Vagina (tissue), 2 donors: Measurements from ENCODE around the gene MPST. TPM values are rescaled to one million over a fixed set of nuclear protein-coding genes. Genes with fewer than 3 reads are reported as not detected.

Experiments
- DNase-seq, 2 donors: peaks; one replicate each; pipeline ENCODE4 v3.0.0-alpha.2; 2017; ENCODE audit errors: extremely low spot score in 2 of 2
- H3K27ac ChIP-seq: fragments of 200-600 bp; sonication (generic); one replicate; pipeline ENCODE4 v1.5.1; 2019
- H3K27me3 ChIP-seq: fragments of 200-600 bp; sonication (generic); one replicate; pipeline ENCODE4 v1.5.1; 2019
- H3K36me3 ChIP-seq, 2 donors: fragments of 200-600 bp; sonication (generic); one replicate each; pipeline ENCODE4 v1.5.1; 2017 to 2019
- H3K4me1 ChIP-seq: fragments of 200-600 bp; sonication (generic); one replicate; pipeline ENCODE4 v1.5.1; 2019
- H3K4me3 ChIP-seq, 2 donors: fragments of 200-600 bp; sonication (generic); 1 replicate in 1 of 2; 2 replicates in 1 of 2; pipeline ENCODE4 v1.5.1; 2016 to 2019
- H3K9me3 ChIP-seq: fragments of 200-600 bp; sonication (generic); one replicate; pipeline ENCODE4 v1.5.1; 2019
- CTCF ChIP-seq, 3 experiments: fragments of 450-650 bp in 2 of 3; fragments of 200-600 bp in 1 of 3; sonication (generic) in 1 of 3; IDR thresholded peaks; one replicate each; pipeline ENCODE4 v1.5.1; 2017 to 2019; ENCODE audit warnings: antibody characterized with exemption in 3 of 3, mild to moderate bottlenecking in 2 of 3, moderate library complexity in 2 of 3
- POLR2A ChIP-seq, 2 donors: fragments of 450-650 bp; IDR thresholded peaks; one replicate each; pipeline ENCODE4 v1.6.1; 2017; ENCODE audit warnings: antibody characterized with exemption in 2 of 2, mild to moderate bottlenecking in 2 of 2, moderate library complexity in 2 of 2
- POLR2AphosphoS5 ChIP-seq, 2 donors: sonication (generic); formaldehyde crosslinking; IDR thresholded peaks; one replicate each; pipeline ENCODE4 v1.9.0; 2017; ENCODE audit warnings: antibody characterized with exemption in 2 of 2, mild to moderate bottlenecking in 2 of 2, low read depth in 1 of 2; ENCODE audit not compliant: insufficient read depth in 1 of 2
- intact Hi-C: fragments of 100-400 bp; cut with DNase I; formaldehyde crosslinking; loops from one replicate; pipeline ENCODE4 v1.15.1; 2023
- total RNA-seq: library from RNA; depleted of rRNA; stranded (reverse); fragments of >200 nt; gene quantifications from one replicate; pipeline ENCODE4 v1.2.3, GENCODE V29; 2016

MPST gene
- total RNA-seq, 1 donor from 2014 or later: 126 TPM

GRCh38 chr22:37007651-37008050 is 11.9 kb upstream of the MPST start:
- H3K27ac ChIP-seq: no peak overlapping the region
- DNase-seq: no peak
- no peaks in the 10 kb centered on the region for H3K4me1 ChIP-seq
- H3K27me3 ChIP-seq: no peaks in the 10 kb centered on the region
- H3K4me3 ChIP-seq: no peak overlapping the region
- no peaks in the 10 kb centered on the region for H3K9me3 ChIP-seq
- intact Hi-C loops: no loop called here
- no peaks in the 10 kb centered on the region for H3K36me3 ChIP-seq
- TF ChIP-seq POLR2AphosphoS5 (IDR thresholded peaks at IDR 0.05; ENCODE audit: insufficient read depth in 1 of 2, low read depth in 1 of 2): no peak
- TF ChIP-seq CTCF (IDR thresholded peaks at IDR 0.05): no peak
- no peak for TF ChIP-seq POLR2A (IDR thresholded peaks at IDR 0.05)

- DNase-seq: no peak
- H3K36me3 ChIP-seq: no peaks in the 10 kb centered on the region
- no peak for TF ChIP-seq POLR2A (IDR thresholded peaks at IDR 0.05)
- TF ChIP-seq POLR2AphosphoS5 (IDR thresholded peaks at IDR 0.05; ENCODE audit: insufficient read depth in 1 of 2, low read depth in 1 of 2): no peak
- no peak for TF ChIP-seq CTCF (IDR thresholded peaks at IDR 0.05)
- intact Hi-C loops: no loop called here
- no peaks in the 10 kb centered on the region for H3K4me1 ChIP-seq
- H3K4me3 ChIP-seq: no peak overlapping the region
- no peaks in the 10 kb centered on the region for H3K27me3 ChIP-seq
- no peak overlapping the region for H3K27ac ChIP-seq
- H3K9me3 ChIP-seq: no peaks in the 10 kb centered on the region
Measured at GRCh38 chr22:37008365-37008764, 11.2 kb upstream of the MPST start.

GRCh38 chr22:37009490-37009889 is 10.1 kb upstream of the MPST start:
- TF ChIP-seq CTCF (IDR thresholded peaks at IDR 0.05): no peak
- TF ChIP-seq POLR2A (IDR thresholded peaks at IDR 0.05): no peak
- no peak for TF ChIP-seq POLR2AphosphoS5 (IDR thresholded peaks at IDR 0.05; ENCODE audit: insufficient read depth in 1 of 2, low read depth in 1 of 2)
- H3K4me1 ChIP-seq: peaks cover 5% of the 10 kb centered on the region
- no peak overlapping the region for H3K27ac ChIP-seq
- DNase-seq: no peak
- intact Hi-C loops: no loop called here
- no peaks in the 10 kb centered on the region for H3K27me3 ChIP-seq
- H3K9me3 ChIP-seq: no peaks in the 10 kb centered on the region
- H3K4me3 ChIP-seq: no peak overlapping the region
- H3K36me3 ChIP-seq: no peaks in the 10 kb centered on the region

- TF ChIP-seq CTCF (IDR thresholded peaks at IDR 0.05): no peak
- no peaks in the 10 kb centered on the region for H3K36me3 ChIP-seq
- H3K4me3 ChIP-seq: no peak overlapping the region
- no peaks in the 10 kb centered on the region for H3K9me3 ChIP-seq
- no peaks in the 10 kb centered on the region for H3K27me3 ChIP-seq
- DNase-seq: no peak
- no peak overlapping the region for H3K27ac ChIP-seq
- H3K4me1 ChIP-seq: peaks cover 12% of the 10 kb centered on the region
- intact Hi-C loops: no loop called here
Measured at GRCh38 chr22:37010174-37010573, 9.4 kb upstream of the MPST start.

- H3K27ac ChIP-seq: no peak overlapping the region
Measured at GRCh38 chr22:37010976-37011375, 8.6 kb upstream of the MPST start.

More at GRCh38 chr22:37010976-37011375, 8.6 kb upstream of the MPST start:
- TF ChIP-seq CTCF (IDR thresholded peaks at IDR 0.05) (no peak), POLR2AphosphoS5 (IDR thresholded peaks at IDR 0.05; ENCODE audit: insufficient read depth in 1 of 2, low read depth in 1 of 2) (no peak), POLR2A (IDR thresholded peaks at IDR 0.05) (no peak)
- no peaks in the 10 kb centered on the region for H3K9me3 ChIP-seq
- H3K27me3 ChIP-seq: no peaks in the 10 kb centered on the region
- no peaks in the 10 kb centered on the region for H3K36me3 ChIP-seq
- peaks cover 16% of the 10 kb centered on the region for H3K4me1 ChIP-seq
- no peak for DNase-seq
- intact Hi-C loops: no loop called here
- H3K4me3 ChIP-seq: no peak overlapping the region
